HG02981 (cell line): ENCODE measurements around the gene PRAF2.

Source experiments
- ATAC-seq: cut with Tn5 transposase; IDR thresholded peaks from one replicate; pipeline ENCODE4 v1.9.1; 2021; ENCODE audit warnings: mild to moderate bottlenecking, moderate library complexity; ENCODE audit not compliant: unreplicated experiment

The PRAF2 gene

DNA sequence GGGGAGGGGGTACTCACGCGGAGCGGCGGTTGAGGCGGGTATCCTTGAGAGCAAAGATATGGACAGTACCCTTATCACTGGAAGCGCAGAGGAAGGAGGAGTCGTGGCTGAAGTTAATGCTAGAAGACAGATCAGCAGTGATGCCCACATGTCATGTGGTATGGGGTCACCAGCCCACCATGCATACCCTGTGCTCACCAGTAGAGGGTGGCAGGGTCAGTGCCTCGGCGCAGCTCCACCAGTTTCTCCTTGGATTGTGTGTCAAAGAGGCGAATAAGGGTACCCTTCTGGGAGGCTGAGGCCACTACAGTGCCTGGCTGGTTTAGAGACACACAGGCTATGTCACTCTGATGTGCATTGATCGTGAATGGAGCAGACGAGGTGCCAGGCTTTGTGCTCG lies 1.5 kb upstream of the PRAF2 start:
- no peak for ATAC-seq

- no peak for ATAC-seq
Measured at GRCh38 chrX:49072712-49073095, 1.1 kb downstream of the PRAF2 start.

DNA sequence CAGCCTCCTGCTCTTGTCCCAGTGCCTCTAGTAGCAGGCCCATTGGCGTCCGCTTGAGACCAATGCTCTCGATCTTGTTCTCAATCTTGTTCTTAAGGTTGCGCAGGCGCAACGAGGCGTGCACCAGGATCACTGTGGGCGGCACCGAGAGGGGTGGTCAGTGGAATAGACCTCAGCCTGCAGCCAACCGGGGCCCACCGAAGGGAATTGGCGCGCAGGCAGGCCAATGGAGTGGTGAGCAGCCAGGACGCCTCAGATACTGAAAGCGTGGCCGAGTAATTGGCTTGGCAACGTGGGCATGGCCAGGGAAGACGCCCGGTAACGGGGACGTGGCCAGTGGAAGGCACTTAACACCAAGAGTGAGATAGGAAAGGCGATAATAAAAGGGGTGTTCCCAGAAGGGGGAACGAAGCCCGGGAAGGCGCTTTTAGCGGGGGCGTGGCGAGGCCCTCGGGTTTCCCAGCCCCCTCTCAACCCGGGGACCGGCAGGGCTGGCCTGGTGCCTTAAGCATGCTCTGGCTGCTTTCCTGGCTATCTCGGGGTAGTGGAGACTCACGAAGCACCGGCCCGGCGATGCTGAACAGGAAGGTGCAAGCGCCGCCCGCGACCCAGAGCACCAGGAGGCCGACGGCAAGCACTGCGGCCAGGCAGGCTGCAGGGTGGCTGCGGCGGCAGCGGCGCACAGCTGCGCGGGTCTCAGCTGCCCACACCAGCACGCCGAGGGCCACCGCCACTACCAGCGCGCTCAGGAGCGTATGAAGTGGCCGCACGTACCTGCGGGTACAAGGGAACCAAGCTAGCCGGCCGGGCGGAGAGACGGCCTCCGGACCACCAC lies 1.7 kb downstream of the PRAF2 start:
- no peak for ATAC-seq

- ATAC-seq = no peak
Measured at GRCh38 chrX:49070988-49071387, 2.8 kb downstream of the PRAF2 start.

DNA sequence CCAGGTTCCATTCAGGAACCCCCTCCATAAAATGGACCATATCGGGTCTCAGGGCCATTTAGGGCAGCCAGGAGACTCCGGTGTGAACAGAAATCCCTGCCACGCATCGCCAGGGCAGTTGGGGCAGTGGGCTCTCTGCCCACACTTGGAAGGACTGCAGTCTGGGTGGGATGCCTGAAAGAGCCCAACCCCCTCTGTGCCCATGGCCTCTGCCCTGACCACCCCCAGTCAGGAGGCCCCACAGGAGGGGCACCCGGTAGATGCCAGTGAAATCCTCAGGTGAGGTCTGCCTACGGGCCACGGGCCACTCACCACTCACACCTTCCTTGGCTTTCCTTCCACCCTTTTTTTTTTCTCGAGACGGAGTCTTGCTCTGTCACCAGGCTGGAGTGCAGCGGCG lies 4.8 kb downstream of the PRAF2 start:
- no peak for ATAC-seq

DNA sequence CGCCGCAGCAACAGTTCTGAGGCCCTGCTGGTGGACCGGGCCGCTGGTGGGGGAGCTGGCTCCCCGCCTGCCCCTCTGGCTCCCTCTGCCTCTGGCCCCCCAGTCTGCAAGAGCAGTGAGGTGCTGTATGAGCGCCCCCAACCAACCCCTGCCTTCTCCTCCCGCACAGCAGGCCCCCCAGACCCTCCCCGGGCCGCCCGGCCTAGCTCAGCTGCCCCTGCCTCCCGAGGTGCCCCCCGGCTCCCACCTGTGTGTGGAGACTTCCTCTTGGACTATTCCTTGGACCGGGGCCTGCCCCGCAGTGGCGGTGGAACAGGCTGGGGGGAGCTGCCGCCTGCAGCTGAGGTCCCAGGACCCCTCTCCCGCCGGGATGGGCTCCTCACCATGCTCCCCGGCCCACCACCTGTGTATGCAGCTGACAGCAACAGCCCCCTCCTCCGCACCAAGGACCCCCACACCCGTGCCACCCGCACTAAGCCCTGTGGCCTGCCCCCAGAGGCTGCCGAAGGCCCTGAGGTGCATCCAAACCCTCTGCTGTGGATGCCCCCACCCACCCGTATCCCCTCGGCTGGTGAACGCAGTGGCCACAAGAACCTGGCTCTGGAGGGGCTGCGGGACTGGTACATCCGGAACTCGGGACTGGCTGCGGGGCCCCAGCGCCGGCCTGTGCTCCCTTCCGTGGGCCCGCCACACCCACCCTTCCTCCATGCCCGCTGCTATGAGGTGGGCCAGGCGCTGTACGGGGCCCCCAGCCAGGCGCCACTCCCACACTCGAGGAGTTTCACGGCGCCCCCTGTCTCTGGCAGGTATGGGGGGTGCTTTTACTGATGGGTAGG lies 6.3 kb downstream of the PRAF2 start:
- no peak for ATAC-seq

GRCh38 chrX:49066690-49067089 lies 7.1 kb downstream of the PRAF2 start:
- no peak for ATAC-seq

DNA sequence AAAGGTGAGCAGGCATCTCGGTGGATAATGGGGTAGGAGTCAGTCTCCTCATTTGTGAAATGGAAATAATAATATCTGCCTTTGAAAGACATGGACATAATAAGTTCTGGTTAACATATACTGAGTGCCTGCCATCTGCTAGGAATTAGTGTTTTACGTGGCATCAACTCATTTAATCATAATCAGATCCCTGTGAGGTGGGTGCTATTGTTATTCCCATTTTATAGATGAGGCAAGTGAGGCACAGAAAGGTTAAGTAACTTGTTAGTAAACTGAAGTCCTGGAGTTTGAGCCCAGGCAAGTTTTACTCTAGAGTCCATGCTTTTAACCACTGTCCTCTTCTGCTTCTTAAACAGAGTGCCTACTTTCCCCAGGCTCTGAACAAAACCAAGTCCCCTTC lies 7.5 kb downstream of the PRAF2 start:
- no peak for ATAC-seq

DNA sequence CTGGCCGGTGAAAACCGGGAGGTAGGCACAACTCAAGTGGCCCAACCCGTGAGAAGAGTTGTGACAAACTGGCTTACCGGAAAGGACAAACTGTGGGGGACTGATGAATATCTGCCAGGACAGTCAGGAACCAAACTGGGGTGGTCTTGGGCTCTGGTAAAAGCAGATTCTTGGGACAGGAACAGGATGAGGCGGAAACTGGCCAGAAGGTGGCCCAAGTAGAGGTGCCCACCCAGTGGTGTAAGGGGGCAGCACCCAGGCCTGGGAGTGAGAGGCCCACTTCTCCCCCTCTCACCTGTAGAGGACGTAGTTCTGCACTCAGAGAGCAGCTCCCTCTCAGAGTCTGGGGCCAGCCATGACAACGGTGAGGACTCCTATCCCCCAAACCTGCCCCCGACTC lies 9.1 kb downstream of the PRAF2 start:
- no peak for ATAC-seq

DNA sequence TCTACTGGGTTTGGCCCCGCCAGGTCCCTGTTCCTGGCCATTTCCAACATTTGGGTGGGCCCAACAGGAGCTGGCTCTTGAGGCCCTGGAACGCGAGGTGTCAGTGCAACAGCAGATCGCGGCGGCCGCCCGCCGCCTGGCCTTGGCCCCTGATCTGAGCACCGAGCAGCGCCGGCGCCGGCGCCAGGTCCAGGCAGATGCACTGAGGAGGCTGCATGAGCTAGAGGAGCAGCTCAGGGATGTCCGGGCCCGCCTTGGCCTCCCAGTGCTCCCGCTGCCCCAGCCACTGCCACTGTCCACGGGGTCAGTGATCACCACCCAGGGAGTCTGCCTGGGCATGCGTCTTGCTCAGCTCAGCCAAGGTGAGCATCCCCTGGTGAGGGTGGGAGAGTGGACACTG lies 9.5 kb downstream of the PRAF2 start:
- no peak for ATAC-seq

GRCh38 chrX:49063715-49064114 lies 10.1 kb downstream of the PRAF2 start:
- ATAC-seq = no peak

- no peak for ATAC-seq
Measured at GRCh38 chrX:49061916-49062315, 11.9 kb downstream of the PRAF2 start.

DNA sequence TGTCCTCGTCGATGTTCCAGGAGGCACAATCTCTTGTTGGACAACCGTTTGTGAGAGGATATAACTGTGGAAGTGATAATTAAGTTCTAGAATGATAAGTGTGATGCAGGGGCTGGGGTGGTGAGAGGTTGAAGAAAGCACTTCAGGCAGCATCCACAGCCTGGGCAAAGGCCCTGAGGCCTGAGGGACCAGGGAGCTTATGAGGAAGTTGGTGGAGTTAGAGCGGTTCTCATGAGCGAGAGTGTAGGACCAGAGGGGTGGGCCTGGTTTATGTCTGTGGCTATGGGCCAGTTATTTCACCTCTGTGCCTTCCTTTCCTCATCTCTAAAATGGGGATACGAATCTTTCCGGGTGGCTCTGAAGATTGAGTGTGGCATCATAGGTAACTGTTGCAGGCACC lies 12.3 kb downstream of the PRAF2 start:
- no peak for ATAC-seq

- no peak for ATAC-seq
Measured at GRCh38 chrX:49060914-49061313, 12.9 kb downstream of the PRAF2 start.

- no peak for ATAC-seq
Measured at GRCh38 chrX:49059681-49060085, 14.1 kb downstream of the PRAF2 start.

DNA sequence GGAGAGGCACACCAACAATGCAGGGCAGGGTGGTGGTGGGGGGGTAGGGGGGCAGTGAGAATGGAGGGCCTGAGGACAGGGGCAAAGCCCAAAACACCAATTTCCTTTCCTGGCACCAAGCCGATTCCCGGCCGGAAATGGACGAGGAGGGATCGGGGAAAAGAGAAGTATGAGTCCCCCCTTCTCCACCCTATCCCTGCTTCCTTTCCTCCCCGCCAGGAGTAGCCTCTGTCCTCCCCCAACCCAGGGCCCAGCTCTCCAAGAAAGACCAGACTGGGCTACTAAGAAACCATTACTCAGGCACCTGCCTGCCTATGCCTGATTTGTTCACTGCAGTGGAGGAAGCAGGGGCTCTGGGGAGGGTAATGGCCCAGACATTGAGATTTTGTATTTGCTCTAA lies 14.6 kb downstream of the PRAF2 start:
- no peak for ATAC-seq

DNA sequence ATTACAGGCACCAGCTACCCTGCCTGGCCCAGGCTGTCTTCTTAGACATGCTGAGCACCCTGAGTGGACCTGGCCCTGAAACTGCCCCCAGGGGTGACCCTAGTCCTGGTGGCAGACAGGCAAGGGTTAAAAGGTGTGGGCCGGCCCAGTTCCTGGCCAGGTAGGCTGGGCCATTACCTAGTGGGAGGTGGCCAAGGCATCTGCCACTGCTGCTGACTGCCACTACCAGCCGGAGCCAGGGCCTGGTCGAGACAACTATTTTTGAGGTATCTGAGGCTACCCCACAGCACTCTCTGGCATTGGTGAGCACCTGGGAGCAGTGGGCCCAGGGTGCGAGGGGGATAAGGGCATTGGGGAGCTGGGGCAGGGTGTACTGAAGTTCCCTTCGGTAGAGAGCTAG lies 15.0 kb downstream of the PRAF2 start, which contains the start of gene CCDC120:
TSS of gene CCDC120 (plus strand) at position 206 of the 400 bp plus-strand sequence. CDS start 3,043 bp downstream, outside the sequence.
- no peak for ATAC-seq

DNA sequence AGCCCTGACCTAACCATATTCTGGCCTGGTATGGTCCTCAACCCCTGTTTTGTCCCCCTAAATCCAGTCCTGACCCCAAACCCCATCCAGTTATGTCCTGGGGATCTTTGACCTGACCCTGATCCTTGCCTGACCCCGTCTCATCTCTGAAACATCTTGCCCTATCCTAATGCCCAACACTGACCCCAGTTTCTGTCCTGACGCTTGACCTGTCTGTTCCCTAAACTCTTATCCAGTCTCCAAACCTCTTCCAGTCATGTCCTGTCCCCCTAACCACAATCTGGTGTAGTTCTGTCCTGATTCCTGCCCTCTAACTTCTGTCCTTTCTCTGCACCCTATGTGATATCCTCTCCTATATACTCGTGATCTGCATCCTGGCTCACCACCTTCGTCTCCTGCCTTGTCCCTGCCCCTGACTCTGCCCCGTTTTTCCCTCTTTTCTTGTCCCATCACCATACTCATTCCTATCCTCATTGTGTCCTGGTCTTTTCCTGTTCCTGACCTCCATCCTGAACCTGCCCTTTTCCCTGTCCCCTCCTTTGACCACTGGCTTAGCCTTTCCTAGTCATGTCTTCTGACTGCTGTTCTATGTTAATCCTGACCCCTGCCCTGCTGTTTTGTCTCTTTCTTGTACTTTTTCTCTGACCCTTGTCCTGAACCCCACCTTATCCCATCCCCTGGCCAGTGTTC lies 19.6 kb downstream of the PRAF2 start:
- ATAC-seq = no peak

GRCh38 chrX:49053223-49054072 lies 20.4 kb downstream of the PRAF2 start:
- no peak for ATAC-seq

- no peak for ATAC-seq
Measured at GRCh38 chrX:49043987-49044281, 29.9 kb downstream of the PRAF2 start.
